GM03348 (cell line): ENCODE measurements around the gene SCNN1G.

Experiments
- DNase-seq: peaks from one replicate; pipeline ENCODE4 v3.0.0; 2012; ENCODE audit warnings: low spot score

Gene SCNN1G

DNA sequence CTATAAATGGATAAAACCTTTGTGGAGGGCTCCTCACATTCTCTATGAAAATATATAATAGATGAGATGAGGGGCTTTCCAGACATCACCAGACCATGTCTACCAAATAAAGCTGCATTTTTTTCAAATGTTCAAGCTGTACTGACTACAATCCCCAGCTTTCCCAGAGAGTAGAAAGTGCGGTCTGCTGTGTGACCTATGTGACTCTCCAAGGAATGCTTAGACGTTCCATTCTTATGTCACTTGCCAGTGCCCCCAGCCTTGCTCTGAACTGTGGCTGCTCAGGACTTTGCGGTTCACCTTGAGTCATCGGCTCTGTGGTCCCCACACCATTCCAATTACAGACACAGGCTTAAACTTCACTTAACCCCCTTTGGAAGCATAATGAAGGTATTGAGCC, 71.8 kb downstream of the SCNN1G start:
- DNase-seq: peak; percentile 17

DNA sequence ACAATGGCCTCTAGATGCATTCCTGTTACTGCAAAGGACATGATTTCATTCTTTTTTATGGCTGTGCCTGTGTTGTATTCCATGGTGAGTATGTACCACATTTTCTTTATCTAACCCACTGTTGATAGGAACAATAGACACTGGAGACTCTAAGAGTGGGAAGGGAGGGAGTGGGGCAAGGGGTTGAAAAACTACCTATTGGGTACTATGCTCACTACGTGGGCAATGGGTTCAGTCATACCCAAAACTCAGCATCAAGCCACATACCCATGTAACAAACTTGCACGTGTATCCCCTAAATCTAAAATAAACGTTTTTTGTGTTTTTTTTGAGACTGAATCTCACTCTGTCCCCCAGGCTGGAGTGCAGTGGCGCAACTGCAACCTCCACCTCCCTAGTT, 72.5 kb downstream of the SCNN1G start:
- DNase-seq: no peak

DNA sequence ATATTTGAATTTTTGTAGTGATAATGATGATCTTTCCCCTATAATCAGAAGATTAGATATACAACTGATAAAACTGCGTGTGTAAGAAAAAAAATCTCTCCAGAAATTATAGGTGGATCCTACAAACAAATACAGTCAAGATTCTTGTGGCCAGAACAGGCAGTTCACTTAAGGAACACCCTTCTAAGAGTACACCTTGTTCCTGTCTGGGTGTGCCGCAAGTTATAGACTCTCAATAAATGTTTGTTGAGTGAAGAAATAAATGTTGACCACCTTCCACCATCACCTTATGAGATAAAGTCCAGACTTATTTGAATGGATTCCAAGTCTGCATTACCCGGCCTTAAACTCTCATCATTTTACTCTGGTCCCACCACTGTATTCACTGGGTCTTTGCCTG, 73.9 kb downstream of the SCNN1G start:
- DNase-seq: no peak

DNA sequence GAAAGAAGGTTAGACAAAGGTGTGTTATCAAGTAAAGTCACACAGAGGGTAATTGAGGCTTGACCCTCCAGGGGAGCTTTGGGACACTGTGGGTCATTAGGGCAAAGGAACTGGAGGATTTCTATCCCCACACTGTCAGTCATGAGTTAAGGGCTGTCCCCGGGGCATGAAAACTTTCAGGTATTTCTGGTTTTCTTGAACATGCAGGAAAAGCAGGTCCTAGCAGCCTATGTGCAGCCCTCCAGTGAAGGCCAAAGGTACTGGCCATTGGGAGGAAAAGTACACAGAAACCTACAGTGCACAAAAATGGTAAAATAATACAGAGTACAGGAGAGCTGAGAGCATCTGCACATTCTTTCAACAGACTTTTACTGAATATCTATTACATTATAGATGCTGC, 75.1 kb downstream of the SCNN1G start:
- no peak for DNase-seq

DNA sequence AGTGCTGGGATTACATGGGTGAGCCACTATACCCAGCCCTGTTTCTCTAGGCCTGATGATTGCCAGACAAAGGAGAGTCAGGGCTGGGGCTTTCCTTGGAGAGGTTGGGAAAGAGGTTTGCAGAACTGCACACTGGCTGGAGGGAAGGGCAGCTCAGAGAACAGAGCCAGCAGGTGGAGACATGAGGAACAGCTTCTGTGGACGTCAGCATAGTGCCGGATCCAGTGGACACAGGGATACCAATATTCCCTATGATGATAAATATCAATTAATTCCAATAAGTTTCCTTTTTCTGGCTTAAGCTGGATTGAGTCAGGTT, 76.3 kb downstream of the SCNN1G start:
- no peak for DNase-seq
